ENCODE results near the gene RP2. TPM values are rescaled to one million over a fixed set of nuclear protein-coding genes. Genes with fewer than 3 reads are reported as not detected.
A peak's percentile ranks its signal among the peaks of the same experiment; 100 is the strongest.

RP2 gene
- total RNA-seq, 4 donors from 2014 or later, result 3.2 to 7.1 (median 5.7) TPM

DNA sequence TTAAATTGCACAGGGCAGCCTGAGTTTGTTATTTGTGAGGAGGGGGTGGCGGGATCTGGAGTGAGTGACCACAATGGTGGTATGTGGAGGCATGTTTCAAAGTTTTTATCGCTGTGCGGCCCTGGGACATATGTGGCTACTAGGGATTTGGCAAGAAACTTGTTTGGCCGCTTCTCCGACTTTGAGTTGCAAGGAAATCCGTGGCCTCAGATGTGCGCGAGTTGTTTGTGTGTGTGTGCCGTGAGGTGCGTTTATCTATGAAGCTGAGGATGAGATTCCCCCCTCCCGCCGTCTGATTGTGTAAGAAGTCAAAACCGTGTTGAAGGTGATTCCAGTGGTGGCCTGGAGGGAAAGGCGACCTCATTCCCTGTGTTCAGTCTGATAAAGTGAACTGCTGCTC, 76.8 kb downstream of the RP2 start:
- DNase-seq (ENCODE audit: low spot score in 2 of 2), result no peak
- TF ChIP-seq, protein P1, sequence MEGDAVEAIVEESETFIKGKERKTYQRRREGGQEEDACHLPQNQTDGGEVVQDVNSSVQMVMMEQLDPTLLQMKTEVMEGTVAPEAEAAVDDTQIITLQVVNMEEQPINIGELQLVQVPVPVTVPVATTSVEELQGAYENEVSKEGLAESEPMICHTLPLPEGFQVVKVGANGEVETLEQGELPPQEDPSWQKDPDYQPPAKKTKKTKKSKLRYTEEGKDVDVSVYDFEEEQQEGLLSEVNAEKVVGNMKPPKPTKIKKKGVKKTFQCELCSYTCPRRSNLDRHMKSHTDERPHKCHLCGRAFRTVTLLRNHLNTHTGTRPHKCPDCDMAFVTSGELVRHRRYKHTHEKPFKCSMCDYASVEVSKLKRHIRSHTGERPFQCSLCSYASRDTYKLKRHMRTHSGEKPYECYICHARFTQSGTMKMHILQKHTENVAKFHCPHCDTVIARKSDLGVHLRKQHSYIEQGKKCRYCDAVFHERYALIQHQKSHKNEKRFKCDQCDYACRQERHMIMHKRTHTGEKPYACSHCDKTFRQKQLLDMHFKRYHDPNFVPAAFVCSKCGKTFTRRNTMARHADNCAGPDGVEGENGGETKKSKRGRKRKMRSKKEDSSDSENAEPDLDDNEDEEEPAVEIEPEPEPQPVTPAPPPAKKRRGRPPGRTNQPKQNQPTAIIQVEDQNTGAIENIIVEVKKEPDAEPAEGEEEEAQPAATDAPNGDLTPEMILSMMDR (IDR thresholded peaks at IDR 0.05), result no peak
- TF ChIP-seq POLR2A (IDR thresholded peaks at IDR 0.05), result no peak
- peak overlapping the region; percentile 48 for H3K4me3 ChIP-seq (ENCODE audit: low read depth, poor library complexity, severe bottlenecking)
- intact Hi-C loops (cut with DNase I; ENCODE audit: low total_unique reads), result no loop called here
- 3 to 42% methylated on average over 14 of the region's 14 CpGs for WGBS, 2 donors

DNA sequence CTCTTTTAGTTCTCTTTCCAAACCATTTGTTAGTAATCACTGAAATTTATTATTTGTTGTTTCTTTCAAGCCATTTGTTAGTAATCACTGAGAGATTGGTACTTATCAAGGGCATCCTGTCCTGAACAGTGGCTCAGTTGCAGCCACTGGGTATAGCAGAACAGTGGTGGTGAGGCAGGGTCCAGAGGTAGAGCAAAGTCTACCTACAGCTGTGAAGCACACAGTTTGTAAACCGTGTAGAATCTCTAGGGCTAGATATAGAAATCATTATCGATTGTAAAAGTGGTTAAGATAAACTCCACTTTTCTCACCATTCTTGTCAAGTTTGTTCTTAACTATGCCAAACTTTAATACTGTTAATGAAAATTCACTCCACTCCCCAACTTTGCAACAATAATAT, 79.4 kb downstream of the RP2 start:
- WGBS, 2 donors, result 73 to 85% methylated on average over 2 of the region's 2 CpGs
- intact Hi-C loops (cut with DNase I; ENCODE audit: low total_unique reads), result no loop called here
- TF ChIP-seq, protein P1 (IDR thresholded peaks at IDR 0.05), result no peak
- TF ChIP-seq POLR2A (IDR thresholded peaks at IDR 0.05), result no peak
- no peak overlapping the region for H3K4me3 ChIP-seq (ENCODE audit: low read depth, poor library complexity, severe bottlenecking)
- no peak for DNase-seq (ENCODE audit: low spot score in 2 of 2)

DNA sequence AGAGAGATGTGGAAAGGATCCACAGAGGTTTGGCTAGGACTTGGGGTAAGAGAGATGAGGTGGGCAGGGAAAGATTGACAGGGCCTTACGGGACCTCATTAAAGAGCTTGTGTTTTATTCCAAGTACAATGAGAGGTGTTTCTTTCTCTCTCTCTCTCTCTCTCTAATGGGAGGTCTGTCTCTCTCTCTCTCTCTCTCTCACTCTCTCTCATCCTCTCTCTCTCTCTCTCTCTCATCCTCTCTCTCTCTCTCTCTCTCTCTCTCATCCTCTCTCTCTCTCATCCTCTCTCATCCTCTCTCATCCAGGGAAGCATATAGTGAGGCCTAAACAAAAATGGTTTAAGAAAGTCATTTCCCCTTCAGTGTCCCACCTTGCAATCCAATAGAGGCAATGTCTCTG, 80.8 kb downstream of the RP2 start:
- intact Hi-C loops (cut with DNase I; ENCODE audit: low total_unique reads), result no loop called here

DNA sequence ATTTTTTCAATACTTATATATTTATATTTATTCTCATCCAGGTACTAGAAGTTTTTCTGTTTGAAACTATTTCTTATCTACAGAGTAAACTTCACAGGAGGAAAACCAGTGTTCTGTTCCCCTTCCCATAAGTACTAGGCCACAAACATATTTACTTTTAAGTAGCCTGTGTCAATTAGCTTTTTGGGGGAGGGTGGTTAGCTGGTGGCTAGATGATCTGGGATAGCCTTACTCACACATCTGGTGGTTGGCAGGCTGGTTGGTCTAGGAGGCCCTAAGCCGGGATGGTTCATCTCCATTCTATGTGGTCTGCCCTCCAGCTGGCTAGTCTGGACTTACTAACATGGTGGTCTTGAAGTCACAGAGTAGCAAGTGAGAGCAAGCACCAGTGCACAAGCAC, 81.6 kb downstream of the RP2 start:
- no peak for TF ChIP-seq POLR2A (IDR thresholded peaks at IDR 0.05)
- TF ChIP-seq, protein P1 (IDR thresholded peaks at IDR 0.05), result no peak
- H3K4me3 ChIP-seq (ENCODE audit: low read depth, poor library complexity, severe bottlenecking), result no peak overlapping the region
- intact Hi-C loops (cut with DNase I; ENCODE audit: low total_unique reads), result no loop called here
- 92 to 100% methylated on average over 1 of the region's 1 CpG for WGBS, 2 donors
- DNase-seq (ENCODE audit: low spot score in 2 of 2), result no peak

More for the DNA sequence above, 80.8 kb downstream of the RP2 start:
- no peak overlapping the region for H3K4me3 ChIP-seq (ENCODE audit: low read depth, poor library complexity, severe bottlenecking)
- DNase-seq (ENCODE audit: low spot score in 2 of 2), result no peak
- TF ChIP-seq, protein P1 (IDR thresholded peaks at IDR 0.05), result no peak
- TF ChIP-seq POLR2A (IDR thresholded peaks at IDR 0.05), result no peak
- WGBS, 2 donors, result 84 to 89% methylated on average over 1 of the region's 1 CpG

DNA sequence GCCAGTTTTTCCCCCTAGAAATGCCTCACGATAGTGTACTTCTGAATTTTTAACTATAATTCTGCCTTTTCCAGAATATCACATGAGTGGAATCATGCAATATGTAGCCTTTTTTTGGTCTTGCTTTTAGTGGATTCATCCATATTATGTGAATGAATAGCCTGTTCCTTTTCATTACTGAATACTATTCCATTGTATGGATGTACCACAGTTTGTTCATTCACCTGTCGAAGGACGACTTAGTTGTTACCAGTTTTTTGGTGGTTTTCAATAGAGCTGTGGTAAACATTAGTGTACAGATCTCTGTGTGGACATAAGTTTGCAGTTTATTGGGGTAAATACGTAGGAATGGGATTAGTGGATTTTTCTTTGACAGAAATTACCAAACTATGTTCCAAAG, 83.4 kb downstream of the RP2 start:
- H3K4me3 ChIP-seq (ENCODE audit: low read depth, poor library complexity, severe bottlenecking), result no peak overlapping the region
- WGBS, 2 donors, result 65 to 75% methylated on average over 4 of the region's 4 CpGs
- TF ChIP-seq, protein P1 (IDR thresholded peaks at IDR 0.05), result no peak
- no peak for TF ChIP-seq POLR2A (IDR thresholded peaks at IDR 0.05)
- intact Hi-C loops (cut with DNase I; ENCODE audit: low total_unique reads), result no loop called here
- DNase-seq (ENCODE audit: low spot score in 2 of 2), result no peak

DNA sequence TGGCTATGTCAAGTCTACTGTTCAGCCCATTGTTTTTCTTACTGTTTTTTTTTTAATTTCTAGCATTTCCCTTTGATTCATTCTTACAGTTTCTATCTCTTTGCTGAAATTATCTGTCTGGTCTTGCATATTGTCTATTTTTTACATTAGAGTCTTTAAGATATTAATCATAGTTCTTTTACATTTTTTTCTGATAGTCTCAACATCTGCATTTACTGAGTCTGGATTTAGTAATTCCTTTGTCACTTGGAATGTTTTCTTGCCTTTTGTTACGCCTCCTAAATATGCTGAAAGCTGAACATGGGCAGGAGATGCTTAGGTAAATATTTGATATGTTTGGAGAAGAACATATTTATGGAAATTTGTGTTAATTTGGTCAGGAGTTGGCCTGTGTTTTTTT, 85.8 kb downstream of the RP2 start:
- intact Hi-C loops (cut with DNase I; ENCODE audit: low total_unique reads), result no loop called here
- TF ChIP-seq, protein P1 (IDR thresholded peaks at IDR 0.05), result no peak
- no peak for TF ChIP-seq POLR2A (IDR thresholded peaks at IDR 0.05)
- no peak for DNase-seq (ENCODE audit: low spot score in 2 of 2)
- 91 to 100% methylated on average over 1 of the region's 1 CpG for WGBS, 2 donors
- H3K4me3 ChIP-seq (ENCODE audit: low read depth, poor library complexity, severe bottlenecking), result no peak overlapping the region

Data from lower leg skin (tissue), 4 donors.